PC-9 (cell line): ENCODE results near the gene THSD8. TPM values are rescaled to one million over a fixed set of nuclear protein-coding genes. Genes with fewer than 3 reads are reported as not detected.

Source experiments
- BruUV-seq: library from RNA; stranded (reverse); fragments of 400-500 nt; replicated peaks from 2 replicates; lab custom pipeline; 2021; lab: Mats Ljungman, UMichigan
- CTCF ChIA-PET: fragments of 300-600 bp; sonication (Branson Sonifier 250); formaldehyde crosslinking; loops from one replicate; lab custom pipeline; 2022; ENCODE audit warnings: antibody characterized with exemption; lab: Charles Lee
- POLR2A ChIA-PET: fragments of 300-600 bp; sonication (Branson Sonifier 250); formaldehyde crosslinking; loops from one replicate; lab custom pipeline; 2022; ENCODE audit warnings: antibody characterized with exemption; ENCODE audit not compliant: unreplicated experiment; lab: Charles Lee
- DNase-seq, 2 experiments: peaks; one replicate each; pipeline versions ENCODE4 v3.0.0 to v3.0.0-alpha.2; 2015 to 2022; ENCODE audit warnings: mixed read lengths in 1 of 2
- H2AFZ ChIP-seq: fragments of 200-600 bp; sonication (generic); 2 replicates; pipeline ENCODE4 v1.8.1; 2017; ENCODE audit warnings: antibody characterized with exemption
- H3F3A ChIP-seq: fragments of 200-600 bp; sonication (generic); 2 replicates; pipeline ENCODE4 v1.8.1; 2017; ENCODE audit warnings: antibody characterized with exemption, mild to moderate bottlenecking, low read depth; ENCODE audit not compliant: insufficient read depth
- H3K27ac ChIP-seq: fragments of 200-600 bp; sonication (generic); 2 replicates; pipeline ENCODE4 v1.6.1; 2016; ENCODE audit warnings: mixed run types
- H3K27me3 ChIP-seq: fragments of 200-600 bp; sonication (generic); 2 replicates; pipeline ENCODE4 v1.6.1; 2016; ENCODE audit warnings: low read depth, mixed run types; ENCODE audit not compliant: insufficient read depth
- H3K36me3 ChIP-seq: fragments of 200-600 bp; sonication (generic); 2 replicates; pipeline ENCODE4 v1.6.1; 2016; ENCODE audit warnings: low read depth, mixed run types
- H3K4me1 ChIP-seq: fragments of 200-600 bp; sonication (generic); replicated peaks from 2 replicates; pipeline ENCODE4 v1.6.1; 2016; ENCODE audit warnings: mixed run types; ENCODE audit not compliant: insufficient read depth
- H3K4me2 ChIP-seq: fragments of 200-600 bp; sonication (generic); 2 replicates; pipeline ENCODE4 v1.6.1; 2017; ENCODE audit warnings: mixed run types
- H3K4me3 ChIP-seq: fragments of 200-600 bp; sonication (generic); 2 replicates; pipeline ENCODE4 v1.6.1; 2016; ENCODE audit warnings: mixed run types
- H3K79me2 ChIP-seq: fragments of 200-600 bp; sonication (generic); 2 replicates; pipeline ENCODE4 v1.6.1; 2017; ENCODE audit warnings: low read depth, mixed run types
- H3K9me2 ChIP-seq: fragments of 200-600 bp; sonication (generic); 2 replicates; pipeline ENCODE4 v1.8.1; 2017; ENCODE audit warnings: mild to moderate bottlenecking; ENCODE audit not compliant: insufficient read depth
- H3K9me3 ChIP-seq: fragments of 200-600 bp; sonication (generic); 2 replicates; pipeline ENCODE4 v1.8.1; 2016; ENCODE audit warnings: low read depth; ENCODE audit not compliant: insufficient read depth
- H4K20me1 ChIP-seq: fragments of 200-600 bp; sonication (generic); 2 replicates; pipeline ENCODE4 v1.8.1; 2017; ENCODE audit not compliant: insufficient read depth
- EZH2 ChIP-seq: fragments of 200-600 bp; sonication (generic); IDR thresholded peaks from 2 replicates; pipeline ENCODE4 v1.8.0; 2017; ENCODE audit warnings: antibody characterized with exemption, low read depth
- intact Hi-C: fragments of 100-400 bp; cut with micrococcal nuclease; formaldehyde crosslinking; loops from one replicate; pipeline ENCODE4 v1.10.0; 2022; ENCODE audit not compliant: unreplicated experiment
- total RNA-seq: library from RNA; stranded (reverse); gene quantifications from 2 replicates; pipeline ENCODE4 v1.2.3, GENCODE V29; 2021
- TF ChIP-seq, protein P1 (sequence below): fragments of 200-600 bp; sonication (generic); conservative IDR thresholded peaks from 2 replicates; pipeline ENCODE4 v1.6.1; 2017; ENCODE audit warnings: mixed run types, antibody characterized with exemption, mild to moderate bottlenecking, moderate library complexity

The THSD8 gene
- total RNA-seq, 1 experiment from 2014 or later: 28.8 TPM

DNA sequence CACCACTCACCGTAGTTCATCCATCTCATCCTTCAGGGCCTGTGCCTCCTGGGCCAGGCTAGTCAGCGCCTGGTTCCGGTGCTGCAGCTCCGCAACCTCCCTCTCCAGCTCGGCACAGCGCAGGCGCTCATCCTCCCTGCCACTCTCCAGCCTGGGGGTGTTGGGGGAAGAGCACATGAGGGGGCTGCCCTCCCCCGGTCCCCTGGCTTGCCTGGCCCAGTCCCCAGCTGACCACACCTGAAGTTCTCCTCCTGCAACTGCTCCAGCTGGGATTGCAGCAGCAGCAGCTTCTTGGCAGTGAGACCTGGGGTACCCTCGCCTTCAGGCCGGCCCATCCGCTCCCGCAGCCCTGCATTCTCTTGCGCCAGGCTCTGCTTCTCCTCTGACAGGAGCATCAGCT lies 30.9 kb upstream of the THSD8 start:
- no peak for DNase-seq
- Histone ChIP-seq H3K9me3 (no peaks in the 10 kb centered on the region), H3K36me3 (peaks cover 13% of the 10 kb centered on the region; the same call in 1 of the 2 replicates), H3K79me2 (peaks cover 29% of the 10 kb centered on the region), H3K9me2 (no peaks in the 10 kb centered on the region), H3K27ac (no peak overlapping the region), H3K4me1 (peaks cover 16% of the 10 kb centered on the region), H4K20me1 (peaks cover 3% of the 10 kb centered on the region; the same call in 1 of the 2 replicates), H3F3A (peaks cover 45% of the 10 kb centered on the region), H3K4me3 (no peak overlapping the region), H2AFZ (no peak overlapping the region), H3K27me3 (no peaks in the 10 kb centered on the region), H3K4me2 (no peak overlapping the region)
- intact Hi-C loops: no loop called here
- ChIA-PET POLR2A (no interaction called here), CTCF (no interaction called here)
- TF ChIP-seq, protein P1, sequence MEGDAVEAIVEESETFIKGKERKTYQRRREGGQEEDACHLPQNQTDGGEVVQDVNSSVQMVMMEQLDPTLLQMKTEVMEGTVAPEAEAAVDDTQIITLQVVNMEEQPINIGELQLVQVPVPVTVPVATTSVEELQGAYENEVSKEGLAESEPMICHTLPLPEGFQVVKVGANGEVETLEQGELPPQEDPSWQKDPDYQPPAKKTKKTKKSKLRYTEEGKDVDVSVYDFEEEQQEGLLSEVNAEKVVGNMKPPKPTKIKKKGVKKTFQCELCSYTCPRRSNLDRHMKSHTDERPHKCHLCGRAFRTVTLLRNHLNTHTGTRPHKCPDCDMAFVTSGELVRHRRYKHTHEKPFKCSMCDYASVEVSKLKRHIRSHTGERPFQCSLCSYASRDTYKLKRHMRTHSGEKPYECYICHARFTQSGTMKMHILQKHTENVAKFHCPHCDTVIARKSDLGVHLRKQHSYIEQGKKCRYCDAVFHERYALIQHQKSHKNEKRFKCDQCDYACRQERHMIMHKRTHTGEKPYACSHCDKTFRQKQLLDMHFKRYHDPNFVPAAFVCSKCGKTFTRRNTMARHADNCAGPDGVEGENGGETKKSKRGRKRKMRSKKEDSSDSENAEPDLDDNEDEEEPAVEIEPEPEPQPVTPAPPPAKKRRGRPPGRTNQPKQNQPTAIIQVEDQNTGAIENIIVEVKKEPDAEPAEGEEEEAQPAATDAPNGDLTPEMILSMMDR: no peak
- no peak for TF ChIP-seq EZH2
- no TSS peak for BruUV-seq

DNA sequence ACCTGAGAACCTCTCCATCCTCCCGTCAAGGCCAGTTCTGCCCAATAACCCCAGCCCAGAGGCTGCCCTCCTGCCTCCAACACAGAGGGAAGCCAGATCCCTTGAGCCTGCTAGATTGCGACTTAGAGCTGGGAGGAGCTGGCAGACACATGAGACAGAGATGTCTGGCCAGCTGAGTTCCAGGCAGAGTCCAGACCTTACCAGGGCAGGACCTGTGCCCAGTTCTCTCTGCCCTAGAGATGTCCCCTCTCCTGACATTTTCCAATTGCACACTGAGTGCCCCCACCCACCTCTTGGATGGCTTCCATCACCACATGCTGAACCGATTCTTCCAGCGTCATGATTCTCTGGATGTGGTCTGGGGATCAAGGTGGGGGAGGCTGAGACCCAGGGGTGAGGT lies 29.5 kb upstream of the THSD8 start:
- no peak overlapping the region for H3K4me2 ChIP-seq
- H3F3A ChIP-seq: peaks cover 53% of the 10 kb centered on the region
- H3K36me3 ChIP-seq: peaks cover 13% of the 10 kb centered on the region; the same call in 1 of the 2 replicates
- intact Hi-C loops: no loop called here
- no peak for TF ChIP-seq EZH2
- TF ChIP-seq, protein P1: no peak
- peaks cover 24% of the 10 kb centered on the region for H3K4me1 ChIP-seq
- H3K27ac ChIP-seq: no peak overlapping the region
- peaks cover 3% of the 10 kb centered on the region; the same call in 1 of the 2 replicates for H4K20me1 ChIP-seq
- H3K27me3 ChIP-seq: no peaks in the 10 kb centered on the region
- no peak overlapping the region for H2AFZ ChIP-seq
- peaks cover 36% of the 10 kb centered on the region for H3K79me2 ChIP-seq
- no TSS peak for BruUV-seq
- no peak overlapping the region for H3K4me3 ChIP-seq
- no peak for DNase-seq
- ChIA-PET POLR2A (no interaction called here), CTCF (no interaction called here)
- no peaks in the 10 kb centered on the region for H3K9me2 ChIP-seq
- H3K9me3 ChIP-seq: no peaks in the 10 kb centered on the region

DNA sequence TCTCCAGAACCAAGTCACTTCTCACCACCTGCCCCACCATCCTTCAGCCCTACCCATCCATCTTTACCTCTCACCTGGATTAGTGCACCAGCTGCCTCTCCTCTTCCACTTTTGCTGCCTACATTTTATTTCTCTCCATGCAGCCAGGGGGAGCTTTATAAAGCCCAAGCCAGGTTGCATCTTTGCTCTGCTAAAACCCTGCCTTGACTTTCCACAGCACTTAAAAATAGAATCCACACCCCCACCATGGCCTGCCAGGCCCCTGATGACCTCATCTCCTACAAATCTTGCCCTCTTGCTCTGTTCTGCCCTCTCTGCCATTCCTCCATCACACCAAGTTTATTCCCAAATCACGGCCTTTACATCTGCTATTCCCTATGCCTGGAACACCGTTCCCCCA lies 28.3 kb upstream of the THSD8 start:
- Histone ChIP-seq H3F3A (peaks cover 55% of the 10 kb centered on the region), H3K9me2 (no peaks in the 10 kb centered on the region), H3K36me3 (0 out of 2 replicates have a peak, but pooled peaks cover 7% of the 10 kb centered on the region), H3K4me1 (peaks cover 26% of the 10 kb centered on the region), H3K27me3 (no peaks in the 10 kb centered on the region), H3K79me2 (peaks cover 37% of the 10 kb centered on the region), H3K4me3 (peak overlapping the region; percentile 70; the same call in 1 of the 2 replicates), H3K4me2 (peak overlapping the region; percentile 95), H3K27ac (peak overlapping the region; percentile 45), H3K9me3 (no peaks in the 10 kb centered on the region), H4K20me1 (0 out of 2 replicates have a peak, but pooled peaks cover 3% of the 10 kb centered on the region), H2AFZ (no peak overlapping the region)
- DNase-seq: peak in 1 of 2 experiments; percentile 50
- no TSS peak for BruUV-seq
- intact Hi-C loops: no loop called here
- ChIA-PET POLR2A (interaction anchor here (1.1 kb wide), 1 partner anchor 22 kb away, joined by 5 read pairs; no protein-coding TSS in a partner anchor), CTCF (interaction anchor here (1.0 to 1.3 kb wide), 2 partner anchors 7 to 23 kb away, joined by 4 to 6 read pairs; no protein-coding TSS in a partner anchor)
- TF ChIP-seq, protein P1: peak; percentile 46; the same call in 1 of the 2 replicates
- no peak for TF ChIP-seq EZH2
